ENCODE data around the gene DRAXIN. TPM values are rescaled to one million over a fixed set of nuclear protein-coding genes. Genes with fewer than 3 reads are reported as not detected.

DRAXIN gene
- total RNA-seq, 1 donor from 2014 or later = 0.21 TPM

- Mint-ChIP-seq H3K27ac (ENCODE audit: unreplicated experiment) (no peak overlapping the region), H3K9me3 (ENCODE audit: unreplicated experiment) (no peaks in the 10 kb centered on the region), H3K27me3 (ENCODE audit: unreplicated experiment) (peaks cover 4% of the 10 kb centered on the region), H3K4me3 (ENCODE audit: unreplicated experiment) (no peak overlapping the region), H3K36me3 (ENCODE audit: unreplicated experiment) (no peaks in the 10 kb centered on the region), H3K4me1 (ENCODE audit: unreplicated experiment) (peaks cover 4% of the 10 kb centered on the region)
- no peak for TF ChIP-seq CTCF (IDR thresholded peaks at IDR 0.05)
- DNase-seq (ENCODE audit: extremely low spot score, unreplicated experiment) = no peak
Observed at GRCh38 chr1:11725616-11726015, 34.1 kb downstream of the DRAXIN start.

DNA sequence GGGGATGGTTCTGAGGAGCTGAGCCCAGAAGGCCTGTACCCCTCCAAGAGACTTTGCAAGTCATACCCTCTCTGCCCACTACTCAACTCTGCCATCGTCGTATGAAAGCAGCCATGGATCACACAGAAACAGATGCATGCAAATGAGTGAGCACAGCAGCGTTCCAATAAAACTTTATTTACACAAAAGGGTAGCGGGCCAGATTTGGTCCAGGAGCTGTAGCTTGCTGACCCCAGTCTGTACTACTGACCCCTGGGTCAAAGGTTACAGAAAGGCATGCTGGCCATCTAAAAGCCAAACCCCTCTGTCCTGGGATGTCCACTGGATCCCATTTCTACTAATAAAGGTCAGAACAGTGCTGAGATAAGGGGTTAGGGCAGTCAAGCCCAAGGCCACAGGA, 35.6 kb downstream of the DRAXIN start:
- Mint-ChIP-seq H3K9me3 (ENCODE audit: unreplicated experiment) (no peaks in the 10 kb centered on the region), H3K27ac (ENCODE audit: unreplicated experiment) (no peak overlapping the region), H3K4me1 (ENCODE audit: unreplicated experiment) (peaks cover 11% of the 10 kb centered on the region), H3K4me3 (ENCODE audit: unreplicated experiment) (no peak overlapping the region), H3K36me3 (ENCODE audit: unreplicated experiment) (no peaks in the 10 kb centered on the region), H3K27me3 (ENCODE audit: unreplicated experiment) (peaks cover 4% of the 10 kb centered on the region)
- no peak for TF ChIP-seq CTCF (IDR thresholded peaks at IDR 0.05)
- no peak for DNase-seq (ENCODE audit: extremely low spot score, unreplicated experiment)

GRCh38 chr1:11728126-11728806, 36.8 kb downstream of the DRAXIN start:
- Mint-ChIP-seq H3K9me3 (ENCODE audit: unreplicated experiment) (no peaks in the 10 kb centered on the region), H3K4me3 (ENCODE audit: unreplicated experiment) (no peak overlapping the region), H3K36me3 (ENCODE audit: unreplicated experiment) (no peaks in the 10 kb centered on the region), H3K27ac (ENCODE audit: unreplicated experiment) (no peak overlapping the region), H3K4me1 (ENCODE audit: unreplicated experiment) (peaks cover 12% of the 10 kb centered on the region), H3K27me3 (ENCODE audit: unreplicated experiment) (peaks cover 4% of the 10 kb centered on the region)
- no peak for TF ChIP-seq CTCF (IDR thresholded peaks at IDR 0.05)
- no peak for DNase-seq (ENCODE audit: extremely low spot score, unreplicated experiment)

- peaks cover 12% of the 10 kb centered on the region for H3K4me1 Mint-ChIP-seq (ENCODE audit: unreplicated experiment)
- TF ChIP-seq CTCF (IDR thresholded peaks at IDR 0.05) = no peak
- no peaks in the 10 kb centered on the region for H3K36me3 Mint-ChIP-seq (ENCODE audit: unreplicated experiment)
- H3K27me3 Mint-ChIP-seq (ENCODE audit: unreplicated experiment) = peaks cover 4% of the 10 kb centered on the region
- no peak for DNase-seq (ENCODE audit: extremely low spot score, unreplicated experiment)
- H3K9me3 Mint-ChIP-seq (ENCODE audit: unreplicated experiment) = no peaks in the 10 kb centered on the region
- no peak overlapping the region for H3K4me3 Mint-ChIP-seq (ENCODE audit: unreplicated experiment)
- H3K27ac Mint-ChIP-seq (ENCODE audit: unreplicated experiment) = no peak overlapping the region
Observed at GRCh38 chr1:11729155-11729497, 37.6 kb downstream of the DRAXIN start.

- no peak overlapping the region for H3K27ac Mint-ChIP-seq (ENCODE audit: unreplicated experiment)
- H3K9me3 Mint-ChIP-seq (ENCODE audit: unreplicated experiment) = no peaks in the 10 kb centered on the region
- no peaks in the 10 kb centered on the region for H3K36me3 Mint-ChIP-seq (ENCODE audit: unreplicated experiment)
- H3K27me3 Mint-ChIP-seq (ENCODE audit: unreplicated experiment) = peaks cover 4% of the 10 kb centered on the region
- TF ChIP-seq CTCF (IDR thresholded peaks at IDR 0.05) = no peak
- DNase-seq (ENCODE audit: extremely low spot score, unreplicated experiment) = no peak
- H3K4me1 Mint-ChIP-seq (ENCODE audit: unreplicated experiment) = peaks cover 12% of the 10 kb centered on the region
- H3K4me3 Mint-ChIP-seq (ENCODE audit: unreplicated experiment) = no peak overlapping the region
Observed at GRCh38 chr1:11729498-11730428, 38.3 kb downstream of the DRAXIN start.
